ES-I3 (cell line): ENCODE measurements around the gene GUCY2D.

Experiments
- H3K36me3 ChIP-seq: 2 replicates; pipeline ENCODE4 v1.6.1; 2013; ENCODE audit warnings: mild to moderate bottlenecking, low read length, control low read depth, moderate library complexity; ENCODE audit not compliant: insufficient read depth
- H3K4me1 ChIP-seq: 2 replicates; pipeline ENCODE4 v1.6.1; 2013; ENCODE audit warnings: mild to moderate bottlenecking, control low read depth, low read length; ENCODE audit not compliant: insufficient read depth
- H3K9ac ChIP-seq: 2 replicates; pipeline ENCODE4 v1.6.1; 2013; ENCODE audit warnings: low read depth, mild to moderate bottlenecking, low read length, moderate library complexity
- H3K9me3 ChIP-seq: 2 replicates; pipeline ENCODE4 v1.6.1; 2013; ENCODE audit warnings: mild to moderate bottlenecking, low read length, moderate library complexity; ENCODE audit not compliant: control insufficient read depth, insufficient read depth

Gene GUCY2D

DNA sequence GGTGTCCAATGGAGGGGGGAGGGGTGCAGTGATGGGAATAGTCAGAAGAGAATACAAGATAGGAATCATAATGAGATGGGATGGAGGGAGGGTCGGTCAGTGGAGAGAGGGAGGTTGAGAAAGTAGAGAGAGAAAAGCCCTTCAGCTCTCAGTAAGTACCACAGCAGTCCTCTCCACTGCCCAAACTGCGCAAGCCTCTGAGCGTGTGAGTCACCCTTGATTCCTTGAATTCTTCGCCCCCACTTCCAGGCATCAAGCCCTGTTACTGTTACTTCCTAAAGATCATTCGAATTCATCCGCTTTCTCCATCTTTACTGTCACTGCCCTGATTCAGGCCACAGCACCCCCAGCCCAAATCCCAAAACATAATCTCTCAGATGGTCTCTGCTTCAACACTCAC lies 2.5 kb downstream of the GUCY2D start:
- Histone ChIP-seq H3K4me1 (no peaks in the 10 kb centered on the region), H3K36me3 (no peaks in the 10 kb centered on the region), H3K9me3 (no peaks in the 10 kb centered on the region), H3K9ac (no peak overlapping the region)

DNA sequence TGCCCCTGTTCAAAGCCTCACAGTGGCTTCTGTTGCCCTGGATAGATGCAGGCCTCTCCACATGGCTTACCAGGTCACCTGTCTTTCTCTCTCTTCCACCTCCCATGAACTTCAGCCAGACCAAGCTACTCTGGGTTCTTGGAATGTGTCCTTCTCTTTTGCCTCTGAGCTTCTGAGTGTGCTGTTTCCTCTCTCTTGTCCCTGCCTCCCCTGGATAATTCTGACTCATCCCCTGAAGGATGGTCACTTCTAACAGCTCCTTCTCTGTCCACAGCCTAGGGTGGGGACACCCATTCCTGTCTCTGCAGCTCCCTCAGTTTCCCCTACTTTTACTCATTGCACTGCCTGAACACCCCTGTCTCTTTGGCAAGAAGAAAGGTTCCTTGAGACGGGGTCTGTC lies 2.9 kb downstream of the GUCY2D start:
- Histone ChIP-seq H3K36me3 (no peaks in the 10 kb centered on the region), H3K9ac (no peak overlapping the region), H3K4me1 (no peaks in the 10 kb centered on the region), H3K9me3 (no peaks in the 10 kb centered on the region)

DNA sequence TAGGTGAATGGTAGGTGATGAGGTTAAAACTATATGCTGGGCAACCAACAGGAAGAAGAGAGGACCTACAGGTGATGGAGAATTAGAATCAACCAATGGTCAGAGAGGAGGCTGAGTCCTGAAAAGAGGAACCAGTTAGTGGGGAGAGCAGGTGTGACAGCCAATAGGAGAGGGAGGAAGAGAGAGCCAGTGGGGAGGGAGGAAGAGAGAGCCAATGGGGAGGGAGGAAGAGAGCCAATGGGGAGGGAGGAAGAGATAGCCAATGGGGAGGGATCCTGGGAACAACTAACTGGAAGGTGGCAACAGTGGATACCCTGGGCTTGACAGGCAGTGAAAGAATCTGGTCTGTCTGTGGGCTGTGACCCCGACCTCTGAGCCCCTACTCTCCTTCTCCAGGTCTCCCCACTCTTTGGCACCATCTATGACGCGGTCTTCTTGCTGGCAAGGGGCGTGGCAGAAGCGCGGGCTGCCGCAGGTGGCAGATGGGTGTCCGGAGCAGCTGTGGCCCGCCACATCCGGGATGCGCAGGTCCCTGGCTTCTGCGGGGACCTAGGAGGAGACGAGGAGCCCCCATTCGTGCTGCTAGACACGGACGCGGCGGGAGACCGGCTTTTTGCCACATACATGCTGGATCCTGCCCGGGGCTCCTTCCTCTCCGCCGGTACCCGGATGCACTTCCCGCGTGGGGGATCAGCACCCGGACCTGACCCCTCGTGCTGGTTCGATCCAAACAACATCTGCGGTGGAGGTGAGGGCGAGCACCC lies 3.7 kb downstream of the GUCY2D start:
- Histone ChIP-seq H3K4me1 (no peaks in the 10 kb centered on the region), H3K36me3 (no peaks in the 10 kb centered on the region)

DNA sequence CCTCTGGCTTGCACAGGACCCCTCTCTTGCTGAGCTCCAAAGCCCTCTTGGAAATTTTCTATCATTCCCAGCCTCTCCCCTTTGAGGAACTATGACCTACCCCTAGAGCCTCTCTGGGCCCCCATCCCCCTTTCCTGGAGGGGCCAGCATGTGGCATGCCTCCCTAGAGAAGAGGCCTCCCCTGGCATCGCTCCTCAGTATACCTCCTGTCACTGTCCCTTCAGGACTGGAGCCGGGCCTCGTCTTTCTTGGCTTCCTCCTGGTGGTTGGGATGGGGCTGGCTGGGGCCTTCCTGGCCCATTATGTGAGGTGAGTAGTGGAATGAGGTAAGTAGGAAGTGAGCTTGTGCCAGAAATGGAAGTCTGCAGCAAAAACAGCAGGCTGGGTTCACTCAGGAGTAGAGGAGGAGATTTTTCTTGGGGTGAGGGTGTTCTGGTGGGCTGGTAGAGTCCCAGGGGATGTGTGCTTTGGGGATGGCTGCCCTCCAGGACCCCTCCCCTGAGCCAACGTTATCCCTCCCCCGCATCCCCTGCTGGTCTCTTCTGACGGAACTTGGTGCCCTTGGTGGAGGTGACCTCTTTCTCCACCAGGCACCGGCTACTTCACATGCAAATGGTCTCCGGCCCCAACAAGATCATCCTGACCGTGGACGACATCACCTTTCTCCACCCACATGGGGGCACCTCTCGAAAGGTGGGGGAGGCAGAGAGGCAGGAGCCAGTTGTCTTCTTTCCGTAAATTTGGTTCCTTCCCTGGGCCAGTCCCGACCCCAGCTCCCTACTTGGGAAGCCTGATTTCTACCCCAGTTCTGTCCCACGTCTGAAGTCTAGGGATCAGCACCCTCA lies 4.6 kb downstream of the GUCY2D start:
- Histone ChIP-seq H3K9ac (no peak overlapping the region), H3K4me1 (no peaks in the 10 kb centered on the region), H3K9me3 (no peaks in the 10 kb centered on the region), H3K36me3 (no peaks in the 10 kb centered on the region)

More for the DNA sequence above, 3.7 kb downstream of the GUCY2D start:
- Histone ChIP-seq H3K9me3 (no peaks in the 10 kb centered on the region), H3K9ac (no peak overlapping the region)

DNA sequence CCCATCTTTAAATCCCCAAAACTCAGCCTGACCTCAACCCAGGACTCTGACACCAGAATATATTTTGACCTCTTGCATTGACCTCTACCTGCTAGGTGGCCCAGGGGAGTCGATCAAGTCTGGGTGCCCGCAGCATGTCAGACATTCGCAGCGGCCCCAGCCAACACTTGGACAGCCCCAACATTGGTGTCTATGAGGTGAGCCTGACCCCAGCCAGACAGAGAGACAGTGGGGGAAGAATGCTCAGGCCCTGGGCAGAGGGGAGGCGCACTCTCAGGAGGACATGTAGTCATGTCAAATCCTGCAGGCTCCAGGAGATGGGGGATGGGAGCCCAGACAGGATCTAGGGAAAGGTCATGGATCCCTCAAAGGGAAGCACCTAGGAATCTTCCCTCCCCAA lies 5.4 kb downstream of the GUCY2D start:
- H3K9me3 ChIP-seq: no peaks in the 10 kb centered on the region
- H3K36me3 ChIP-seq: no peaks in the 10 kb centered on the region
- H3K4me1 ChIP-seq: no peaks in the 10 kb centered on the region
- H3K9ac ChIP-seq: no peak overlapping the region

DNA sequence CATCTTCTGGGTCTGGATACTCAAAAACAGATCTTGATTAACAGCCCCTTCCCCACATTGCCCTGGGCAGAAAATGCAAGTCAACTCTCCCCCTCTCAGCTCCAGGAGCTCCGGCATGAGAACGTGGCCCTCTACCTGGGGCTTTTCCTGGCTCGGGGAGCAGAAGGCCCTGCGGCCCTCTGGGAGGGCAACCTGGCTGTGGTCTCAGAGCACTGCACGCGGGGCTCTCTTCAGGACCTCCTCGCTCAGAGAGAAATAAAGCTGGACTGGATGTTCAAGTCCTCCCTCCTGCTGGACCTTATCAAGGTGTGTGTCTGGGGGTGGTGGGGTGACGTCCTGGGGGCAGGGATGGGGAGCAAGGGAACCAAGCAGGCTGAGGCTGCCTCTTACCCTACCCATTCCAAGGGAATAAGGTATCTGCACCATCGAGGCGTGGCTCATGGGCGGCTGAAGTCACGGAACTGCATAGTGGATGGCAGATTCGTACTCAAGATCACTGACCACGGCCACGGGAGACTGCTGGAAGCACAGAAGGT lies 9.7 kb downstream of the GUCY2D start:
- Histone ChIP-seq H3K9me3 (no peaks in the 10 kb centered on the region), H3K9ac (no peak overlapping the region), H3K4me1 (no peaks in the 10 kb centered on the region), H3K36me3 (no peaks in the 10 kb centered on the region)

DNA sequence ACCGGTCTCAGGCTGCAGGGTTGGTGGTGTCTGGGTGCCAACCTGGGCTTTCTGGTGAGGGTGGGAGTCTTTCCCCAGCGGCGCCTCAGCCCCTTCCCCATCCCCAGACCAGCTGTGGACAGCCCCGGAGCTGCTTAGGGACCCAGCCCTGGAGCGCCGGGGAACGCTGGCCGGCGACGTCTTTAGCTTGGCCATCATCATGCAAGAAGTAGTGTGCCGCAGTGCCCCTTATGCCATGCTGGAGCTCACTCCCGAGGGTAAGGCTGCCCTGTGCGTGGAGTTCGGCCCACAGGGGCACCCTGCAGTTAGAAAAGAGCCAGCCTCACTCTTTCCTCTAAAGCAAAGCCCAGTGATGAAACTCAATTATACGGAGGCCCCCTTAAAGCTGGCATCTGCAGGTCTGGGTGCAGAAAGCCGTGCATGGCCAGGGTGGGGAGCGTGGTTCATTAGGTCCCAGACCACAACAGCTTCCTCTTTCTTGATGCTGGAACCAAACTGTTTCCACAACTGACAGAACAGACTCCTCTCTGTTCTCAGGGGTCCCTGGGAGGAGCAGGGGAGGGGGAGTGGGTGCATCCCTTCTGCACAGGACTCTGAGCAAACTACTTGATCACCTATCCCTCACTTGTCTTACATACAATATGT lies 10.7 kb downstream of the GUCY2D start:
- H3K4me1 ChIP-seq: no peaks in the 10 kb centered on the region

DNA sequence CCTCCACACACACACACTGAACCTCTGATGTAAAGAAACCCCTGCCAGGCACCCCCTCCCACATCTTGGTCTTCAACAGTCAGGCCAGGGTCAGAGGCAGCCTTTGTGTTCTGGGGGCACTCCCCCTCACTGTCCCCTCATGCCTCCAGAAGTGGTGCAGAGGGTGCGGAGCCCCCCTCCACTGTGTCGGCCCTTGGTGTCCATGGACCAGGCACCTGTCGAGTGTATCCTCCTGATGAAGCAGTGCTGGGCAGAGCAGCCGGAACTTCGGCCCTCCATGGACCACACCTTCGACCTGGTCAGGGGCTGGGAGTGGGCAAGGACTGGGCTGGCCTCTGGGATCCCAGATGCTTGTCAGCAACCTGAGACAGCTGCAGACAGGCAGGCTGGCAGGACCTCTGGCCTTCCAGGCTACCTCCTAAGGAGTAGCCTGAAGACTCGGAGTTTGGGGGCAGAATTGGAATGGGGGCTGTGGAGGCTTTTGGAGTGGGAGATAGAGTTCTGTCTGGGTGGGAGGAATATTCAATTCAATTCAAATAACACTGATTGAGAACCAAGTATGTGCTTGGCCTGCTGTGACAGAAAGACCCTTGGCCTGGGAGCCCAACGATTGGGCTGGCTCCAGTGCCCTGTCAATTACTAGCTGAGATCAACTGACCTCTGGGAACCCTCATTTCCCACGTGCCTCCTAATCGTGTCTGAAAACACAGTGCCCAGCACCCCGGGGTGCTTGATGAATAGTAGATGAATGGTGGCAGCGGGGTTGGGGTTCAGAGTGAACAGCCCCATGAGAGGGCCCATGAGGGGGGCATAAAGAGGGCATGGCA lies 11.5 kb downstream of the GUCY2D start:
- H3K9me3 ChIP-seq: no peaks in the 10 kb centered on the region
- no peak overlapping the region for H3K9ac ChIP-seq
- H3K4me1 ChIP-seq: no peaks in the 10 kb centered on the region
- H3K36me3 ChIP-seq: no peaks in the 10 kb centered on the region

More for the DNA sequence above, 10.7 kb downstream of the GUCY2D start:
- no peaks in the 10 kb centered on the region for H3K9me3 ChIP-seq
- H3K36me3 ChIP-seq: no peaks in the 10 kb centered on the region
- no peak overlapping the region for H3K9ac ChIP-seq

DNA sequence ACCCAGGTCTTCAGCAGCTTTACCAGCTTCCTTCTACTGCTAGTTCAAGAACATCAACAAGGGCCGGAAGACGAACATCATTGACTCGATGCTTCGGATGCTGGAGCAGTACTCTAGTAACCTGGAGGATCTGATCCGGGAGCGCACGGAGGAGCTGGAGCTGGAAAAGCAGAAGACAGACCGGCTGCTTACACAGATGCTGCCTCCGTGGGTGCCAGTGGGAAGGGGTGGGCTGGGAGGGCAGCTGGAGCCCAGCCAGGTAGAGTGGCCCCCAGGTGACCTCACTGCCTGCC lies 12.1 kb downstream of the GUCY2D start:
- Histone ChIP-seq H3K36me3 (no peaks in the 10 kb centered on the region), H3K9ac (no peak overlapping the region), H3K4me1 (no peaks in the 10 kb centered on the region; the same call in 1 of the 2 replicates), H3K9me3 (no peaks in the 10 kb centered on the region)

DNA sequence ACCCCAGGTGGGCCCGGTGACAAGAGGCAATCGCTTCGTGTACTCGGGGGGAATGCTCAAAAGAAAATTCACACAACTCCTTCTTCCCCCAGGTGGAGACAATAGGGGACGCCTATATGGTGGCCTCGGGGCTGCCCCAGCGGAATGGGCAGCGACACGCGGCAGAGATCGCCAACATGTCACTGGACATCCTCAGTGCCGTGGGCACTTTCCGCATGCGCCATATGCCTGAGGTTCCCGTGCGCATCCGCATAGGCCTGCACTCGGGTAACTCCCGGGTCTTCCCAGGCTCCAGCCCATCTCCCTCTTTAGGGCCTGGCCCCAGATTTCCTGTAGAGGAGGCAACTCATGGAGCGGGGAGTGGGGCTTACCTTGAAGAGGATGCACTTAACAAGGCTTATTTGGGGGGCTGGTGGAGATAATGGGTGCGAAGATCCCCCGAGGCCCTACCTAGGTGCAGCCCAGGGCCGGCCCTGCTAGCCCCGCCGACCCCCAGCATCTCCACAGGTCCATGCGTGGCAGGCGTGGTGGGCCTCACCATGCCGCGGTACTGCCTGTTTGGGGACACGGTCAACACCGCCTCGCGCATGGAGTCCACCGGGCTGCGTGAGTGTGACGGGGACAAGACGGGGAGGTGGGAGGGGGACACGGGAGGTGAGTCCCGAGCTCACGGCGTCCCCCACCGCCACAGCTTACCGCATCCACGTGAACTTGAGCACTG lies 13.0 kb downstream of the GUCY2D start:
- no peaks in the 10 kb centered on the region; the same call in 1 of the 2 replicates for H3K4me1 ChIP-seq
- no peaks in the 10 kb centered on the region for H3K36me3 ChIP-seq
- H3K9me3 ChIP-seq: no peaks in the 10 kb centered on the region

DNA sequence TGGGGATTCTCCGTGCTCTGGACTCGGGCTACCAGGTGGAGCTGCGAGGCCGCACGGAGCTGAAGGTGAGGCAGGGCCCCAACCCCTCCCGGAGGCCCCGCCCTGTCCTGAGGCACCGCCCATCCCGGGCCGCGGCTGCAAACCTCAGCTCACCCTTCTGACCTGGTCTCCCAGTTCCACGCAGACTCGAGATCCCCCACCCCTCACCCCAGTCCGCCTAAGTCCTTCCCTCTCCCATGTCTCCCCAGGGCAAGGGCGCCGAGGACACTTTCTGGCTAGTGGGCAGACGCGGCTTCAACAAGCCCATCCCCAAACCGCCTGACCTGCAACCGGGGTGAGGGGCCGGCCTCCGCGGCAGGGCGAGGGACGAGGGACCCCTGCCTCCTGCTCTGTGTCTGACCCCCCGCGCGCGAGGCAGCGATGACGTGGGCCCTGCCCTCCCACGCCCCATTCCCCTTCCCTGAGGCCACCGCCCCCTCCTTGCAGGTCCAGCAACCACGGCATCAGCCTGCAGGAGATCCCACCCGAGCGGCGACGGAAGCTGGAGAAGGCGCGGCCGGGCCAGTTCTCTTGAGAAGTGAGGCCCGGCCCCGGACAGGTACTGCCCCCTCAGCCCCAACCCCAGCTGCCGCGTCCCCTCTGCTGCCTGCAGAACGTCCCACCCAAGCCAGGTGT lies 13.7 kb downstream of the GUCY2D start:
- no peaks in the 10 kb centered on the region for H3K36me3 ChIP-seq
- H3K9ac ChIP-seq: peak overlapping the region; percentile 73
- H3K4me1 ChIP-seq: no peaks in the 10 kb centered on the region; the same call in 1 of the 2 replicates
- H3K9me3 ChIP-seq: no peaks in the 10 kb centered on the region

More for the DNA sequence above, 13.0 kb downstream of the GUCY2D start:
- H3K9ac ChIP-seq: peak overlapping the region; percentile 73; the same call in 1 of the 2 replicates

DNA sequence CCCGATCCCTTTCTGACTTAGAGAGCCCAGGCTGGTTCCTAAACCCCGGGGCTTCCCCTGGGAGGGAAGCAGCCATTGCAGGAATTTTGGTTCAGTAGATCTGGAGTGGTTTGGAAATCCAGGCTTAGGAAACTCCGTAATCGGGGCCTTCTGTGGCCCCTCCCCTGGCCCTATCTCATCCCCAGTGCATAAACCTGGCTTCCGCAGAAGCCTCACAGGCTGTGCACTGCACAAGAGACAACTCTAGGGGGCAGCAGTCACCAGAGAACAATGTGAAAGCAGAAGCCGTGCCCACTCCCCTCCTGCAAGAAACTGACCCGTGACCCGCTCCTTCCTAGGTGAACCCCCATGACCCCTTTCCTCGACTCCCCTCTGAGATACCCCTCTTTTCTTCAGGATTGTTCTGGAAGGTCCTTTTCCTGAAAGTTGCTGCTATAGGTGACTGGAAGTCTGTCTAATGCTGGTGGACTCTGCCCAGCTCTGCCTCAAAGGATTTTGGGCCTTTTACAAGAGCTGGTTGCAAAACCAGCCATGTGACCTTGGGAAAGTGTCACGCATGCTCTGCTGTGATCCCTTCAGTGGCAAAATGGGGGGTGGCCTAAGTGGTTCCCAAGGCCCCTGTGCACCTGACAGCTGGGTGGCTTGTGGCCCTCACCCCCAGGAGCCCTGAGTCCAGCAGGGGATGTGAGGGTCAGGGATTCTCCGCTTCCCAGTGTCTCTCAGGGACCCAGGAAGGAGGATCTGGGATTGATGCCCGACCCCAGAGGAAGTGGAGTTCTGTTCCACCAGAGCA lies 14.4 kb downstream of the GUCY2D start:
- peak overlapping the region; percentile 73 for H3K9ac ChIP-seq
- no peaks in the 10 kb centered on the region for H3K9me3 ChIP-seq
- no peaks in the 10 kb centered on the region; the same call in 1 of the 2 replicates for H3K4me1 ChIP-seq
- H3K36me3 ChIP-seq: no peaks in the 10 kb centered on the region
